HuH-7.5 (cell line): ENCODE measurements around the gene RSAD1.
"Not testable (repeated sequence)": the region's sequence is repeated elsewhere in the genome, so short reads cannot be mapped to it uniquely, and the experiment has no call there.

Source experiments
- DNase-seq: peaks from one replicate; pipeline ENCODE4 v3.0.0; 2011; ENCODE audit warnings: low spot score

Gene RSAD1

GRCh38 chr17:50472761-50473161 lies 5.9 kb upstream of the RSAD1 start:
- DNase-seq = not testable (repeated sequence)

GRCh38 chr17:50473901-50474300 lies 4.8 kb upstream of the RSAD1 start:
- no peak for DNase-seq

- no peak for DNase-seq
Measured at GRCh38 chr17:50474523-50474922, 4.1 kb upstream of the RSAD1 start.

- DNase-seq = no peak
Measured at GRCh38 chr17:50475362-50475761, 3.3 kb upstream of the RSAD1 start.

- DNase-seq = not testable (repeated sequence)
Measured at GRCh38 chr17:50475775-50476544, 2.7 kb upstream of the RSAD1 start.

- no peak for DNase-seq
Measured at GRCh38 chr17:50476545-50477315, 1.9 kb upstream of the RSAD1 start.

- no peak for DNase-seq
Measured at GRCh38 chr17:50477976-50478375, 684 bp upstream of the RSAD1 start.

- DNase-seq = peak; percentile 90
Measured at GRCh38 chr17:50479522-50480141, 972 bp downstream of the RSAD1 start.

GRCh38 chr17:50480142-50480764 lies 1.6 kb downstream of the RSAD1 start:
- no peak for DNase-seq

GRCh38 chr17:50480854-50481490 lies 2.3 kb downstream of the RSAD1 start:
- DNase-seq = no peak

- no peak for DNase-seq
Measured at GRCh38 chr17:50481648-50482047, 3.0 kb downstream of the RSAD1 start.

GRCh38 chr17:50482110-50482509 lies 3.5 kb downstream of the RSAD1 start:
- no peak for DNase-seq

GRCh38 chr17:50482516-50482915 lies 3.9 kb downstream of the RSAD1 start:
- peak; percentile 86 for DNase-seq

- DNase-seq = no peak
Measured at GRCh38 chr17:50483266-50483665, 4.6 kb downstream of the RSAD1 start.

- DNase-seq = no peak
Measured at GRCh38 chr17:50484386-50485155, 5.9 kb downstream of the RSAD1 start.

- DNase-seq = no peak
Measured at GRCh38 chr17:50487213-50488096, 8.8 kb downstream of the RSAD1 start.

- no peak for DNase-seq
Measured at GRCh38 chr17:50488880-50489279, 10.2 kb downstream of the RSAD1 start.

- DNase-seq = no peak
Measured at GRCh38 chr17:50491505-50491904, 12.8 kb downstream of the RSAD1 start.

- no peak for DNase-seq
Measured at GRCh38 chr17:50492214-50492613, 13.6 kb downstream of the RSAD1 start.

- no peak for DNase-seq
Measured at GRCh38 chr17:50493744-50494143, 15.1 kb downstream of the RSAD1 start.
